GM19395 (cell line): ENCODE results near the gene KCNG4.

Experiments used
- ATAC-seq: cut with Tn5 transposase; IDR thresholded peaks from one replicate; pipeline ENCODE4 v1.9.1; 2021; ENCODE audit warnings: mild to moderate bottlenecking, moderate library complexity; ENCODE audit not compliant: unreplicated experiment

The KCNG4 gene

GRCh38 chr16:84267380-84267779 lies 27.6 kb upstream of the KCNG4 start:
- ATAC-seq, result no peak

- ATAC-seq, result no peak
Measured at GRCh38 chr16:84266451-84266850, 26.6 kb upstream of the KCNG4 start.

- ATAC-seq, result no peak
Measured at GRCh38 chr16:84262939-84263338, 23.1 kb upstream of the KCNG4 start.

GRCh38 chr16:84262031-84262430 lies 22.2 kb upstream of the KCNG4 start:
- no peak for ATAC-seq

- ATAC-seq, result no peak
Measured at GRCh38 chr16:84260766-84261554, 21.1 kb upstream of the KCNG4 start.

GRCh38 chr16:84259691-84260090 lies 19.9 kb upstream of the KCNG4 start:
- no peak for ATAC-seq

GRCh38 chr16:84258266-84258665 lies 18.5 kb upstream of the KCNG4 start:
- no peak for ATAC-seq

GRCh38 chr16:84255050-84255810 lies 15.4 kb upstream of the KCNG4 start:
- no peak for ATAC-seq

- no peak for ATAC-seq
Measured at GRCh38 chr16:84254062-84254461, 14.2 kb upstream of the KCNG4 start.

GRCh38 chr16:84253173-84253572 lies 13.4 kb upstream of the KCNG4 start:
- ATAC-seq, result no peak

- no peak for ATAC-seq
Measured at GRCh38 chr16:84252184-84252583, 12.4 kb upstream of the KCNG4 start.

GRCh38 chr16:84247844-84248243 lies 8.0 kb upstream of the KCNG4 start:
- ATAC-seq, result no peak

- no peak for ATAC-seq
Measured at GRCh38 chr16:84247331-84247730, 7.5 kb upstream of the KCNG4 start.

GRCh38 chr16:84246679-84247077 lies 6.9 kb upstream of the KCNG4 start:
- no peak for ATAC-seq

- ATAC-seq, result no peak
Measured at GRCh38 chr16:84245956-84246678, 6.3 kb upstream of the KCNG4 start.

GRCh38 chr16:84244728-84245127 lies 4.9 kb upstream of the KCNG4 start:
- no peak for ATAC-seq

- no peak for ATAC-seq
Measured at GRCh38 chr16:84243732-84244131, 3.9 kb upstream of the KCNG4 start.

- ATAC-seq, result no peak
Measured at GRCh38 chr16:84242839-84243238, 3.0 kb upstream of the KCNG4 start.

- no peak for ATAC-seq
Measured at GRCh38 chr16:84241778-84242177, 2.0 kb upstream of the KCNG4 start.

- no peak for ATAC-seq
Measured at GRCh38 chr16:84240455-84240854, 643 bp upstream of the KCNG4 start.

GRCh38 chr16:84239141-84239769 lies 557 bp downstream of the KCNG4 start:
- ATAC-seq, result no peak
